GM19397 (cell line): ENCODE data around the gene RAB7A.
A peak's percentile ranks its signal among the peaks of the same experiment; 100 is the strongest.
"Not testable (repeated sequence)": the region's sequence is repeated elsewhere in the genome, so short reads cannot be mapped to it uniquely, and the experiment has no call there.

Experiments used
- ATAC-seq: cut with Tn5 transposase; IDR thresholded peaks from one replicate; pipeline ENCODE4 v1.9.1; 2021; ENCODE audit warnings: mild to moderate bottlenecking, moderate library complexity; ENCODE audit not compliant: unreplicated experiment

RAB7A gene

DNA sequence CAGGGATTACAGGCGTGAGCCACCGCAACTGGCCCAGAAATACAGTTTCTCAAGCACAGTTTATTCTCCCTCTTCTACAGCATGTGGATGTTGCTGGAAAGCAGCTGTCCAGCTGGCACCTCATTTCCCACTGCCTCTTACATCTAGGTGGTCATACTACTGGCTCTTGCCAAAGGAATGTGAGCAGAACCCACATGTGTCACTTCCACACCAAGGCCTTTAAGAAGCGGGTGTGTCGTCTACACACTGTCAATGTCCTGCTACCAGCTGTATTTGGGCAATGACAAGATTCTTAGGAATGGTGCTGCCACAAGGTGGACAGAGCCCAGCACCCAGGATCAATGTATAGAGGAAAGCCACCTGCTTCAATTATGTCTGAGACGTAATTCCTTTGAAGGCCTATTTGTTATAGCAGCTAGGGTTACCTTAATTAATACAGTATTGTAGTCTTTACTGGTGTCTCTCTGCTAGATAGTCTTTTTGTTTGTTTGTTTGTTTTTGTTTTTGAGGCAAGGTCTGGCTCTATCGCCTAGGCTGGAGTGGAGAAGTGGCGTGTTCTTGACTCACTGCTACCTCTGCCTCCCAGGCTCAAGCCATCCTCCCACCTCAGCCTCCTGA lies 15.1 kb upstream of the RAB7A start:
- ATAC-seq = no peak

- ATAC-seq = no peak
These were observed 13.1 kb upstream of the RAB7A start for GRCh38 chr3:128712848-128713247.

DNA sequence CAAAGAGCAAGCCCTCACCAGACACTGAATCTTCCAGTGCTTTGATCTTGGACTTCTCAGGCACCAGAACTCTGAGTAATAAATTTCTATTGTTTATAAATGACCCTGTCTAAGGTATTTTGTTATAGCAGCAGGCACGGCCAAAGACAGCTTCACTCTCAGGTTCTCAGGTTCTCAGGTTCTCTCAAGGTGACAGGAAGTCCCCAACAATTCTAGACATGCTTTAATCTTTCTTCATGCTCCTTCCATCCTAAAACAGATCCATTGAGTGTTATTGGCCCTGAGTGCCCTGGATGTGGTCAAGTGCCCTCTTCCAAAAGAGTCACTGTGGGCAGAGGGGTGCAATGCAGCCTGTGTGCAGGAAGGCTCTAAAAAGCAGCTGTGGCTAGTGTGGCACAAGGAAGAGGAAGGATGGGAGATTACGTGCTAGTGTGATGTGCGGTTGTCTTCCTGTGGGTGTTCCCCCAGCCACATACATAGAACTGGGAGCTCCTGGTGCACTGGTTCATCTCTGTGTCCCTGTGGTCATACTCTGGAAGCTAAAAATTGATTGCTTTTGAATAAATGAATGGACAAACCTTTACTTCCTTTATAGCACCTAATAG lies 11.0 kb upstream of the RAB7A start:
- ATAC-seq = no peak

DNA sequence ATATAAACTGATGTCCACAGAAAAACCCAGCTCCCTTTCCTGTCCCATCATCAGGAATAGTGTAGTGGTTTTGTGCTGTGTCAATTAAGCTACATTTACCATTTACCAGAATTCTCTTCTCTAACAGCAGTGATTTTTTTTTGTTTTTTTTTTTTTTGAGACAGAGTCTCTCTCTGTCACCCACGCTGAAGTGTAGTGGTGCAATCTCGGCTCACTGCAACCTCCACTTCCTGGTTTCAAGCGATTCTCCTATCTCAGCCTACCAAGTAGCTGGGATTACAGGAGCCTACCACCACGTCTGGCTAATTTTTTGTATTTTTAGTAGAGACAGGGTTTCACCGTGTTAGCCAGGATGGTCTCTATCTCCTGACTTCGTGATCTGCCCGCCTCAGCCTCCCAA lies 7.1 kb upstream of the RAB7A start:
- not testable (repeated sequence) for ATAC-seq

GRCh38 chr3:128720891-128721290 lies 5.1 kb upstream of the RAB7A start:
- ATAC-seq = no peak

DNA sequence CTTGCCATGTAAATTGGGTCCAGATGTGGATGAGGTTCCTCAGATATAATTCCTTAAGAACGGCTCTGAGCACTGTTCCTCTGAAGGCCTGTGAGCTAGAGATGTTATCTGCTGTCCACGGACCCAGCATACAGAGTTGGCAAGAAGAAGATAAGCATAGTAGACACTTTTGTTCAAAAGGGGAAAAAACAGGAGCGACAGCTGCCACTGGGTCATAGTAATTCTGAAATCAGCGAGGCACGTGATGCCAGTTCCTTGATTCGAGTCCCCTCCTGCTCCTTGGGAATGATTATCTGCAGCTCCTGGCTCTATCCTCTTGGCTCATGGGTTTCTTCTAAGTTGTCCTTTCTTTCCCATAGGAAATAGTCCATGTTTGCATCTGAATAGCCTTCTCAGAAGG lies 2.5 kb upstream of the RAB7A start:
- no peak for ATAC-seq

GRCh38 chr3:128725547-128726022 lies 398 bp upstream of the RAB7A start:
- ATAC-seq = peak; percentile 4

- ATAC-seq = no peak
These were observed 1.1 kb downstream of the RAB7A start for GRCh38 chr3:128727059-128727458.

DNA sequence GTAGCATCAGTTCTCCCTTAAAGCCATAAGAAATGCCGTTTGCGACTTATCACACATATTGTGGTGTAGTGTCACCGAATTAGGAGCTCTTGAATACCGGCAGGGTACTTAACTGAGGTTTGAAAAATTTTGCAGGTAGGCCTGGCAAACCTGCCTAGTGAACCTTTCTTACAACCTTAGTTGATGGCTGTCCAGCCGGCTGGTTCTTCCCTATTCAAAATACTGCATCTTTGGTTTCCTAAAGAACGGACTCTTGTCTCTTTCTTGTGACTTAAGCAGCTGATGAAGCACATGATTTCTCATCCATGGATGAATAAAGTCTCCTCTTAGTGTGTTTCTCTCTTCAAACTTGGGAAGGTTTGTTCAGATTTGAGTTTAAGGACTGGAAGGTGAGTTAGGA lies 1.5 kb downstream of the RAB7A start:
- ATAC-seq = no peak

- no peak for ATAC-seq
These were observed 2.0 kb downstream of the RAB7A start for GRCh38 chr3:128727996-128728395.

- ATAC-seq = not testable (repeated sequence)
These were observed 2.5 kb downstream of the RAB7A start for GRCh38 chr3:128728521-128728920.

DNA sequence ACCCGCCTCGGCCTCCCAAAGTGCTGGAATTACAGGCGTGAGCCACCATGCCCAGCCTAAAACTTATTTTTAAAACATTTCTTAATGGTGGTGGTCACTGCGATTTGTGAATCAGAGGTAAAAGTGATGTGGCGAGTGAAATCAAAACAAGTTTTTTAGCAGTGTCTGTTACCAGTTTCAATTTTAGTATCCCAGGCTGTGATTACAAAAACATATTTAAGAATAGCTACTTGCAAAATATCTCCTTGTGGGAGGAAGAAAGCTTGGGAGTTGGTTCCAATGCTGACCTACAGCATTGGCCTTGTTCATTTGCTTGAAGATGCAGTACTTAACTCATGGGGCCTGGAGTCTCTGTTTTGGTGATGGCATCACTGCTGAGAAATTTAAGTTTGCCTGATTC lies 4.5 kb downstream of the RAB7A start:
- no peak for ATAC-seq

DNA sequence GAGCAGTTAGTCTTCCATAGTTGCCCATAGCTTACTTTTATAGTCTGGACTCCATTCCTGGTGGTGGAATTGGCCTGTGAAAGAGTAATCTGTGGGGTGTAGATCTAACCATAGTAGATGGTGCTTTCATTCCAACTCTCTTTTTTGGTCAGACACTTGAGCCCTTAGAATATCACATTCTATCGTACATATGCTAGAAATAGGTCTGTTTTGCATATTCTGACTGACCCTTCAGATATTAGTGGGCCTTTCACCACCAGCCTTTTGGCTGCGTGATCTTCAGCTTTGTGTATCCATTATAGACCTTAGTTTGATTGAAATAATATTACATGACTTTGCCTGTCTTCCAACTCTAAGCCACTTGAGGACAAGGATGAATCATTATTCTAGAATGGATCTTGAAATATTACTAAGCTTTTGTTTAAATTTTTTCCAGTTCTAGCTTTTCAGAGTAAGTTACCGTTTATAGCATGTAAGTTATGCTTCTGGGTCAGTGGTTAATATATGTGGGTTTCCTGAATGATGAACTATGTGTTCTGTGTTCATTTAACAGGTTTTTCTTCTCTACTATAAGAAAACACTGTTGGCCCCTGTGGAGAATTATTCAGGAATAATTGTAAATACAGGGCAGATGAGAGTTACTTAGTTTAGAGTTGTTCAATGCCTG lies 8.7 kb downstream of the RAB7A start:
- ATAC-seq = no peak

GRCh38 chr3:128735287-128735686 lies 9.3 kb downstream of the RAB7A start:
- no peak for ATAC-seq

- ATAC-seq = no peak
These were observed 9.9 kb downstream of the RAB7A start for GRCh38 chr3:128735884-128736283.

GRCh38 chr3:128736601-128737000 lies 10.6 kb downstream of the RAB7A start:
- ATAC-seq = no peak

DNA sequence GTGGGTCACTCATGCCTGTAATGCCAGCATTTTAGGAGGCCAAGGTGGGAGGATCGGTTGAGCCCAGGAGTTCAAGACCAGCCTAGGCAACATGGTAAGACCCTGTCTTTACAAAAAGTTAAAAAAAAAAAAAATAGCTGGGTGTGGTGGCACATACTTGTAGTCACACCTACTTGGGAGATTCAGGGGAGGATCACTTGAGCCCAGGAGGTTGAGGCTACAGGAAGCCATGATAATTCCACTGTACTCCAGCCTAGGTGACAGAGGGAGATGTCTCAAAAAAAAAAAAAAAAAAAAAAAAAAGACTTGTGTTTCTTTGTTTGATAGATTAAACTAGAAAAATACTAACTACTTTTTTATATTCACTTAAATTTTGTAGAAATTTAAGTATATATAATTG lies 14.6 kb downstream of the RAB7A start:
- no peak for ATAC-seq

- ATAC-seq = no peak
These were observed 17.0 kb downstream of the RAB7A start for GRCh38 chr3:128742821-128743594.

GRCh38 chr3:128745742-128746141 lies 19.8 kb downstream of the RAB7A start:
- ATAC-seq = no peak

- ATAC-seq = no peak
These were observed 20.9 kb downstream of the RAB7A start for GRCh38 chr3:128746881-128747280.

DNA sequence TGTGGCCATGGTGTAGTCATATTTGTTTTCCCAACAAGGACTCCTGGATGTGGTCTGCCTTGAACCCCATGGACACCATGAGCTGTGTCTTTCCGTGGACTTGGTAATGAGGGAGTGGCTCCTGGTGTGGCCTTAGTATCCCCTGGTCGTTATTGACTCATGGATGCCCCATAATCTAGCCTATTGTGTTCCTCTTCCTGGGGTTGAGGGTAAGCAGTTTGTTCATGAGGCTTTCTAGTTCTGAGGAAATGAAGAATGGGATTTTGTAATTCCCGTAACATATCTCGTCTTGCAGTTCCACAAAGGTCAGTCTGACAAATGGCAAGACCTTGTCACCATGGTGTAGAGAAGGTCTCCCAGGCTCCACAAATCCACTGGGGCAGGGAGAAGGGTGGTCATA lies 22.6 kb downstream of the RAB7A start:
- no peak for ATAC-seq

DNA sequence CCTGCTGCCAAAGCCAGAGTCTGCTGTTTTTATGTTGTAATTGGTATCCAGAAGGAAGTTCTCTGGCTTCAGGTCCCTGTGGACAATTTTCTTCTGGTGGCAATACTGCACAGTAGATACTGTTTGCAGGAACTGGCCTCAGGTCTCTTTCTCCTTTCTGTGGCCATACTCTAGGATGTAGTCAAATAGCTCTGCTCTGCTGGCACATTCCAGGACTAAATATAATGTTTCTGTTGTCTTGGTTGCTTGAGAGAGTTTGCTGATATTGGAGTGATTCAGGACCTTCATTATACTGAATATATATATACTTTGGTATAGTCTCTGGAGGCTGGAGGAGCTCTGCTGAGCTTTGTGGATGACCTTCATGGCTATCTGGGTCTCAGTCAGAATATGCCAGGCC lies 23.1 kb downstream of the RAB7A start:
- ATAC-seq = no peak
